ENCODE measurements around the gene SAYSD1.

The SAYSD1 gene

DNA sequence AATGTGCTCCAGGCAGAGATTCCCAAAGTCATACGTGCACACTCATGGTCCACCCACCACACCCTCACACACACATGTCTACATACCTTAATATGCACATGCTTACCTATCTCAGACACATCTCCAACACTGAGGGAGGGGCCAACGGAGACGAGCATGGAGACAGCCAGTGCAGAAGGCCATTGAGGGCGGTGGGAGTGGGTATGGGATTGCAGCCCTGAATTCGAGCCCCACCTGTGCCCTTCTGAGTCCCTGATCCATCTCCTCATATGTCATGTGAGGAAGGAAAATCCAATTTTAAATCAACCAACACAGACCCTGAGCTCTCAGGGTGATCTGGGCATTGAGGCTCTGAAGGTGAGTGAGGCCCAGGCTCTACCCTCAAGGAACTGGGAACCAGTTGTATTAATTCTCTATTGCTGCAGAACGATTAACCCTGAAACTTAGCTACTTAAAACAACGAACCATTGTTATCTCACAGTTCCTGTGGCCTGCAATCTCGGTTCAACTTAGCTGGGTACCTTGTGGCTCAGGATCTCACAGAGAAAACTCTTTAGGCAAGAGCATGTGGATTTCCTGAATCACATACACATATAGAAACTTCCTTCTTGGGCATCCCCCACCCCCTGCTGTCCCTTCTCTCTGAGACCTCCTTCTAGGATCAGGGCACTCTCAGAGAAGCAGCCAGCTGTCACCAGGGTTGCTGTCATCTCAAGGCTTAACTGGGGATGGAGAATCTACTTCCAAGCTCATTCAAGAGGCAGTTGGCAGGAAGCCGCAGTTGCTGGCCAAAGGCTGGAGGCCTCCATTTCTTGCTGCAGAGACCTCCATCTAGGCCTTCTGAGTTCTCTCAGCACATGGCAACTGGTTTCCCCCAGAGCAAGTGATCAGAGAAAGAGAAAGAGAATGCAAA is 38.1 kb downstream of the SAYSD1 start:
- TF ChIP-seq, protein P1, sequence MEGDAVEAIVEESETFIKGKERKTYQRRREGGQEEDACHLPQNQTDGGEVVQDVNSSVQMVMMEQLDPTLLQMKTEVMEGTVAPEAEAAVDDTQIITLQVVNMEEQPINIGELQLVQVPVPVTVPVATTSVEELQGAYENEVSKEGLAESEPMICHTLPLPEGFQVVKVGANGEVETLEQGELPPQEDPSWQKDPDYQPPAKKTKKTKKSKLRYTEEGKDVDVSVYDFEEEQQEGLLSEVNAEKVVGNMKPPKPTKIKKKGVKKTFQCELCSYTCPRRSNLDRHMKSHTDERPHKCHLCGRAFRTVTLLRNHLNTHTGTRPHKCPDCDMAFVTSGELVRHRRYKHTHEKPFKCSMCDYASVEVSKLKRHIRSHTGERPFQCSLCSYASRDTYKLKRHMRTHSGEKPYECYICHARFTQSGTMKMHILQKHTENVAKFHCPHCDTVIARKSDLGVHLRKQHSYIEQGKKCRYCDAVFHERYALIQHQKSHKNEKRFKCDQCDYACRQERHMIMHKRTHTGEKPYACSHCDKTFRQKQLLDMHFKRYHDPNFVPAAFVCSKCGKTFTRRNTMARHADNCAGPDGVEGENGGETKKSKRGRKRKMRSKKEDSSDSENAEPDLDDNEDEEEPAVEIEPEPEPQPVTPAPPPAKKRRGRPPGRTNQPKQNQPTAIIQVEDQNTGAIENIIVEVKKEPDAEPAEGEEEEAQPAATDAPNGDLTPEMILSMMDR (IDR thresholded peaks at IDR 0.05) = no peak

DNA sequence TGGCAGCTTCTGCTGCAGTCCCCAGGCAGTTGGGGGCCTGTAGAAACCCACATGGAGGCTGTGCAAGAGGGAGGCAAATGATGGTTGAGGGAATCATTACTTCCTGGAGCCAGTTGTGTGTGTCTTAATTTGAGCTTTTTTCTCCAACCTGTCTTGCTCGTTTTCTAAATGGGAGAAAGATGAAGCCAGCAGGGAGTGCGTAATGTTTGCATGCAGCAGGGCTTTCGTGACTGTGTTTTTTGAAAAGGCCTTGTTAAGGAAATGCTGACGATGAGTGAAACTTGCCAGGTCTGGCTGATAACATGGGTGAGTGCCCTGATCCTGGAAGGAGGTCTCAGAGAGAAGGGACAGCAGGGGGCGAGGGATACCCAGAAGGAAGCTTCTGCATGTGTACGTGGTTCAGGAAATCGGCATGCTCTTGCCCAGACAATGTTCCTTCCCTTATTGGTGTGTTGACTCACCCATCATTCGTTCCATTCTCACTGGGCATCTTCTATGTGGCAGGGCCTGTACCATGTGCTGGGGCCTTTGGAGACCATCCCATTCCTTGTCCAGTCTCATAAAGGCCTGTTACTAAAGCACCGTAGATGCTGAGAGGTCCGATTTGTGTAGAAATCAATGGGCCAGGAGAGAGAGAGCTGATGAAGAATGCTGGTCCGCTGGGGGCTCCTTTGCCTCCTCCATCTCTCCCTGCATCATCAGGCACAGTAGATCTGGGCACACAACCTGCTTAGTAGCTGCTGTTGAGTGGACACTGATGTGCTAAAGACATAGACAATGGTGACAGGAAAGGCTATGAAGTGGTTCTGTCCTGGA is 39.0 kb downstream of the SAYSD1 start:
- TF ChIP-seq, protein P1 (IDR thresholded peaks at IDR 0.05) = no peak

DNA sequence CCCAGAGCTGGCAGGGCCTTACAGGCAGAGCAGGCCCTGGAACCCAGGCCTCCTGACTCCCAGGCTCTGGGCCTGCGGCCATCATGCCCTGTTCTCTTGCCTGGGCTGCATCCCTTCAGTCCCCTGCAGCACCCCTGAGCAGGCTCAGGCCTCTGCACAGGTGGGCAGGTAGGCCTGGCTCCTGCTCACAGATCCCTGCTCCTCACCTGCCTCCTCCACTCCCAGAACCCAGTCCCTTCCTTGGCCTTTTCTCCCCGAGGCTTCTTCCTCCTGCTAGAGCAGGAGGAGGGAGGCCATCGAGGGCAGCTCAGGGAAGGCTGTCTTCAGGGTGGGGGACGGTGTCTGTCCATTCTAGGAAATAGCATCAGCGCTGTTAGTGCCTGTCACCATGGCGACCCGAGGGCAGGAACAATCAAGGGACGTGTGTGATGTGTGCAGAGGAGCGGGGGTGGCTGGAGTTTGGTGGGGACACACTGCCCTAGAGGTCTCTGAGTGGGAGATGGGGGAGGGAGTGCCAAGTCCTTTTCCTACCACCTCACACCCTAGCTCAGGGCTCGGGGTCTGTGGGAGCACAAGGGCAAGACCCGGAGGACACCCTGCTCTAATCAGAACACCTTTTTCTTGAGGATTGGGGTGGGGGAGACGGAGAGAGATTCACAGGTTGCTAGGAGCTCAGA is 39.8 kb downstream of the SAYSD1 start:
- TF ChIP-seq, protein P1 (IDR thresholded peaks at IDR 0.05) = no peak

DNA sequence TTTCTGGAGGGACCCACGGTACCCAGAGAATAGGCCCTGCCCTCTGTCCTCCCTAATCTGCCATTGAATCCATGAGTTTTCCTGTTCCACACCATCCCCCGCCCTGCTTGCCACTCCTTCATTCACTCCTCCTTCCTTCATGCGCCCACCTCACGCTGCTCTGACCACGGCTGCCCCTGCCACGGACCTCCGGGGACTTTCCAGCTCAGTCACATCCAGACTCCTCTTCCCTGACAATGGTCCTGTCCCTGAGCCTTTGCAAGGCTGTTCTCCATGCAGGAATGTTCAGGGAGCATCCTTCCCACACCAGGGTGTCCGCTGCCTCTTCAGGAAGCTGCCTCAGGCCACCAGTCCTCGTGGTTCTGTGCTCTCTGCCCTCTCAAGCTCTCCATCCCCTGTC is 40.5 kb downstream of the SAYSD1 start:
- TF ChIP-seq, protein P1 (IDR thresholded peaks at IDR 0.05) = no peak

DNA sequence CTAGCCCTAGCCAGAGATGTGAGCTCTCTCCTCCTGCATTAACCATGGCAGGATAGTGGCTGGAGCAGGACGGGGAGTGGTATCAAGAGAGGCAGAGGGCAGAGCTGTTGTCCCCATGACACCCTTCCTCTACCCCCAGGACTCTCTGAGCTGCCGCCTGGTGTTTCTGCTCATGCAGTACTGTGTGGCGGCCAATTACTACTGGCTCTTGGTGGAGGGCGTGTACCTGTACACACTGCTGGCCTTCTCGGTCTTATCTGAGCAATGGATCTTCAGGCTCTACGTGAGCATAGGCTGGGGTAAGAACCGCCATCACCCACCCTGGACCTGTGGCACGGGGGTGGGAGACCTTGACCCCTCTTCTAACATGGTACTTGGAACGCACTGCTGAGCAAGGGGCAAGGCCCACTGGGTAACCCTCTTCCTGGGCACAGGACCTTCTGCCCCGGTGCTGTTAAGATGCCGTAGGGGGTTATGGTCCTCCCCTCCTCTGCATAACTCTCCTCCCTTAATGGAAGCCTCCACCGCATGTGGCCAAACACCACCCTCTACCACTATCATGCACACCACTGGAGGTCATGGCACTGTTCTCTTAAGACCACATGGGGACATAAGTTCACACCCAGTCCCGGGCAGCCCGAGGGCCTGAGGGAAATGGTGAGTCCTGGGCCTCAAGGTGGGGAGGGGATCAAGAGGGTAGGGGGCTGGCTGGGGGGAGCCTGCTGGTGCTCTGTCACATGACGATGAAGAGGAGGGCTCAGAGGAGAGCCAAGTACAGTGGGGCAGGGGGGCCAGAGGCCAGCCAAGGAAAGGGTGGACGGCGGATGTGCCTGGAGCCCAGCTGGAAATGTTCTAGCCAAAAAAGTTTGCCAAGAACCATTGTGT is 41.3 kb downstream of the SAYSD1 start:
- TF ChIP-seq, protein P1 (IDR thresholded peaks at IDR 0.05) = no peak

DNA sequence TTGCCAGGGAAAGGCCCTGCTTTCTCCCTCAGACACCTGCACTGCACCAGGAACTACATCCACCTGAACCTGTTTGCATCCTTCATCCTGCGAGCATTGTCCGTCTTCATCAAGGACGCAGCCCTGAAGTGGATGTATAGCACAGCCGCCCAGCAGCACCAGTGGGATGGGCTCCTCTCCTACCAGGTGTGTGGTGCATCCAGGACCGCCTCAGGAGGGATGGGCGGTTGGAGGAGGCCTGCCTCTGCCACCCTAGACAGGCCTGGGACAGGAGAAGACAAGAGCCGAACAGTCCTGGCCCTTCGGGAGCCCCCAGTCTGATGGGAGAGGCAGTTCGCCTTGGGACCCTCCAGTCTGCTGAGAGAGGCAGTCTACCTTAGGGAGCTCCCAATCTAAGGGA is 42.2 kb downstream of the SAYSD1 start:
- TF ChIP-seq, protein P1 (IDR thresholded peaks at IDR 0.05) = no peak
